GM23338 (cell line): ENCODE results near the gene TMA7B.

Experiments
- CREB1 ChIP-seq: fragments of 250-450 bp; sonication (Bioruptor Pico); IDR thresholded peaks from 2 replicates; pipeline ENCODE4 v1.5.0; 2020; ENCODE audit warnings: low read depth, mild to moderate bottlenecking, moderate library complexity
- CTCF ChIP-seq, 2 experiments: fragments of 200-600 bp in 1 of 2; sonication (generic) in 1 of 2; conservative IDR thresholded peaks; 2 replicates each; pipeline versions ENCODE4 v1.5.1 to v1.6.1; 2016 to 2017; ENCODE audit warnings: antibody characterized with exemption in 2 of 2, low read depth in 2 of 2, mild to moderate bottlenecking in 2 of 2, moderate library complexity in 1 of 2
- EZH2 ChIP-seq: fragments of 200-600 bp; sonication (generic); IDR thresholded peaks from one replicate; pipeline ENCODE4 v1.8.0; 2017; ENCODE audit warnings: antibody characterized with exemption, mild to moderate bottlenecking, low read depth; ENCODE audit not compliant: unreplicated experiment
- EZH2phosphoT487 ChIP-seq: fragments of 200-600 bp; sonication (generic); IDR thresholded peaks from one replicate; pipeline ENCODE4 v1.8.1; 2018; ENCODE audit warnings: antibody characterized with exemption; ENCODE audit not compliant: unreplicated experiment
- JUNB ChIP-seq: IDR thresholded peaks from one replicate; pipeline ENCODE4 v1.6.1; 2016; ENCODE audit warnings: antibody characterized with exemption; ENCODE audit not compliant: unreplicated experiment
- NANOG ChIP-seq: IDR thresholded peaks from 2 replicates; pipeline ENCODE4 v1.6.1; 2016; ENCODE audit warnings: antibody characterized with exemption, borderline replicate concordance
- TF ChIP-seq, protein P1 (sequence below): IDR thresholded peaks from one replicate; pipeline ENCODE4 v1.6.1; 2018; ENCODE audit warnings: antibody characterized with exemption; ENCODE audit not compliant: unreplicated experiment

GRCh38 chr22:39962071-39962470 lies 1.9 kb downstream of the TMA7B start:
- TF ChIP-seq EZH2 (no peak), CTCF (conservative IDR thresholded peaks at IDR 0.05; ENCODE audit: low read depth in 2 of 2) (no peak), NANOG (no peak), CREB1 (CRISPR knock-in tag) (no peak), EZH2phosphoT487 (no peak), JUNB (no peak)
- TF ChIP-seq, protein P1, sequence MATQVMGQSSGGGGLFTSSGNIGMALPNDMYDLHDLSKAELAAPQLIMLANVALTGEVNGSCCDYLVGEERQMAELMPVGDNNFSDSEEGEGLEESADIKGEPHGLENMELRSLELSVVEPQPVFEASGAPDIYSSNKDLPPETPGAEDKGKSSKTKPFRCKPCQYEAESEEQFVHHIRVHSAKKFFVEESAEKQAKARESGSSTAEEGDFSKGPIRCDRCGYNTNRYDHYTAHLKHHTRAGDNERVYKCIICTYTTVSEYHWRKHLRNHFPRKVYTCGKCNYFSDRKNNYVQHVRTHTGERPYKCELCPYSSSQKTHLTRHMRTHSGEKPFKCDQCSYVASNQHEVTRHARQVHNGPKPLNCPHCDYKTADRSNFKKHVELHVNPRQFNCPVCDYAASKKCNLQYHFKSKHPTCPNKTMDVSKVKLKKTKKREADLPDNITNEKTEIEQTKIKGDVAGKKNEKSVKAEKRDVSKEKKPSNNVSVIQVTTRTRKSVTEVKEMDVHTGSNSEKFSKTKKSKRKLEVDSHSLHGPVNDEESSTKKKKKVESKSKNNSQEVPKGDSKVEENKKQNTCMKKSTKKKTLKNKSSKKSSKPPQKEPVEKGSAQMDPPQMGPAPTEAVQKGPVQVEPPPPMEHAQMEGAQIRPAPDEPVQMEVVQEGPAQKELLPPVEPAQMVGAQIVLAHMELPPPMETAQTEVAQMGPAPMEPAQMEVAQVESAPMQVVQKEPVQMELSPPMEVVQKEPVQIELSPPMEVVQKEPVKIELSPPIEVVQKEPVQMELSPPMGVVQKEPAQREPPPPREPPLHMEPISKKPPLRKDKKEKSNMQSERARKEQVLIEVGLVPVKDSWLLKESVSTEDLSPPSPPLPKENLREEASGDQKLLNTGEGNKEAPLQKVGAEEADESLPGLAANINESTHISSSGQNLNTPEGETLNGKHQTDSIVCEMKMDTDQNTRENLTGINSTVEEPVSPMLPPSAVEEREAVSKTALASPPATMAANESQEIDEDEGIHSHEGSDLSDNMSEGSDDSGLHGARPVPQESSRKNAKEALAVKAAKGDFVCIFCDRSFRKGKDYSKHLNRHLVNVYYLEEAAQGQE, result no peak
